HG02973 (cell line): Measurements from ENCODE around the gene CSNK1A1L.
"Not testable (repeated sequence)": the region's sequence is repeated elsewhere in the genome, so short reads cannot be mapped to it uniquely, and the experiment has no call there.

Experiments used
- ATAC-seq: cut with Tn5 transposase; IDR thresholded peaks from one replicate; pipeline ENCODE4 v1.9.1; 2021; ENCODE audit warnings: moderate library complexity; ENCODE audit not compliant: unreplicated experiment

The CSNK1A1L gene

GRCh38 chr13:37059848-37060192 lies 45.6 kb downstream of the CSNK1A1L start:
- peak; percentile 26 for ATAC-seq

- ATAC-seq = peak; percentile 99
These were observed 46.3 kb downstream of the CSNK1A1L start, which contains the start of gene SUPT20H for GRCh38 chr13:37058910-37059847. Gene SUPT20H, minus strand, starts transcription at chr13:37059688. Its CDS starts 8,198 bp downstream, at chr13:37051490.

- not testable (repeated sequence) for ATAC-seq
These were observed 49.2 kb downstream of the CSNK1A1L start for GRCh38 chr13:37056228-37056627.
